ENCODE results near the gene HLA-DMB.

Gene HLA-DMB

GRCh38 chr6:32941214-32941768 lies 463 bp upstream of the HLA-DMB start:
- POLR2A ChIA-PET = interaction anchor here (0.7 to 8.5 kb wide), 8 partner anchors 7 to 102 kb away, joined by 3 to 211 read pairs (median 7); no protein-coding TSS in a partner anchor
- peak; percentile 63 for DNase-seq (ENCODE audit: extremely low spot score)
- TF ChIP-seq CTCF (IDR thresholded peaks at IDR 0.05; ENCODE audit: control extremely low read depth, extremely low read depth, low read depth, missing control alignments) = no peak
- CTCF ChIA-PET = interaction anchor here (0.9 to 15.9 kb wide), 11 partner anchors 8 to 220 kb away, joined by 3 to 379 read pairs (median 11); partner anchors contain the start of genes BRD2, HLA-DMA and TAP2

- TF ChIP-seq CTCF (IDR thresholded peaks at IDR 0.05; ENCODE audit: control extremely low read depth, extremely low read depth, low read depth, missing control alignments) = no peak
- POLR2A ChIA-PET = interaction anchor here (0.6 to 8.5 kb wide), 2 partner anchors 30 to 34 kb away, joined by 3 to 211 read pairs; partner anchors contain the start of gene BRD2
- CTCF ChIA-PET = interaction anchor here (1.6 to 15.9 kb wide), 3 partner anchors 15 to 46 kb away, joined by 3 to 379 read pairs (median 38); partner anchors contain the start of gene HLA-DMA
- DNase-seq (ENCODE audit: extremely low spot score) = no peak
Measured at GRCh38 chr6:32938494-32938893, 2.3 kb downstream of the HLA-DMB start.

GRCh38 chr6:32937230-32937633 lies 3.6 kb downstream of the HLA-DMB start:
- no peak for TF ChIP-seq CTCF (IDR thresholded peaks at IDR 0.05; ENCODE audit: control extremely low read depth, extremely low read depth, low read depth, missing control alignments)
- ChIA-PET CTCF (interaction anchor here (0.9 to 15.9 kb wide), 5 partner anchors 16 to 47 kb away, joined by 3 to 379 read pairs (median 3); partner anchors contain the start of gene HLA-DMA), POLR2A (interaction anchor here (8.5 kb wide), 1 partner anchor 35 kb away, joined by 211 read pairs; no protein-coding TSS in a partner anchor)
- no peak for DNase-seq (ENCODE audit: extremely low spot score)

GRCh38 chr6:32936239-32937152 lies 4.3 kb downstream of the HLA-DMB start:
- ChIA-PET CTCF (interaction anchor here (1.0 to 15.9 kb wide), 5 partner anchors 6 to 48 kb away, joined by 3 to 379 read pairs (median 86); partner anchors contain the start of genes HLA-DMA and HLA-DMB), POLR2A (interaction anchor here (1.7 kb wide), 1 partner anchor 36 kb away, joined by 19 read pairs; no protein-coding TSS in a partner anchor)
- no peak for DNase-seq (ENCODE audit: extremely low spot score)
- TF ChIP-seq CTCF (IDR thresholded peaks at IDR 0.05; ENCODE audit: control extremely low read depth, extremely low read depth, low read depth, missing control alignments) = no peak

GRCh38 chr6:32935551-32936238 lies 5.1 kb downstream of the HLA-DMB start:
- no peak for DNase-seq (ENCODE audit: extremely low spot score)
- ChIA-PET CTCF (interaction anchor here (0.8 to 15.9 kb wide), 9 partner anchors 7 to 67 kb away, joined by 3 to 379 read pairs (median 13); partner anchors contain the start of genes HLA-DMA and HLA-DMB), POLR2A (interaction anchor here (1.0 to 4.7 kb wide), 3 partner anchors 37 to 49 kb away, joined by 3 to 23 read pairs (median 19); no protein-coding TSS in a partner anchor)
- no peak for TF ChIP-seq CTCF (IDR thresholded peaks at IDR 0.05; ENCODE audit: control extremely low read depth, extremely low read depth, low read depth, missing control alignments)

Data from GM10248 (cell line).